ENCODE results near the gene ANK2. TPM values are rescaled to one million over a fixed set of nuclear protein-coding genes. Genes with fewer than 3 reads are reported as not detected.

The ANK2 gene
- total RNA-seq, 1 donor from 2014 or later, result 77.8 TPM

DNA sequence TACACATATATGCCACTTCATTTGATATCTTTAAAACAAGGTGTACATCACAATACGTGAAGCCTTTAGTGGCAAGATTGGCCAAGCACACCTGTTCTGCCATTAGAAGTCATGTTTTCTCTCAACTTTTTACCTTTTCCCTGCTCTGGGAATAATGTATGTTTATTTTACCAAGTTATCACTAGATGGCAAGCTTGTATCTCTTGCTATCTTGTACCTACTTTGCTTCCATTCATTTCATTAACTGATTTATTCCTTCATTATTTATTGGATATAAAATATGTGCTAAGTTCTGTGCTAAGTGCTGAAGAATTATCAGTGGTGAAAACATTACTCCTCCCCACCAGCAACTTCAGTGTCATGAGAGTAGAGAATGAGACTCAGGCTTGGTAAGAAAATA, 245.5 kb downstream of the ANK2 start:
- Histone ChIP-seq H2AFZ (ENCODE audit: low read depth, low read length) (no peak overlapping the region), H3K27me3 (ENCODE audit: insufficient read depth, low read length) (no peaks in the 10 kb centered on the region), H3K27ac (ENCODE audit: low read depth, low read length) (no peak overlapping the region), H3K9me3 (ENCODE audit: insufficient read depth, low read depth, low read length) (no peaks in the 10 kb centered on the region), H3K36me3 (ENCODE audit: insufficient read depth, low read length) (no peaks in the 10 kb centered on the region), H3K4me3 (ENCODE audit: insufficient read depth, low read depth, low read length) (no peak overlapping the region), H3K4me1 (ENCODE audit: insufficient read depth, low read length) (peaks cover 13% of the 10 kb centered on the region), H3K9ac (ENCODE audit: low read length) (no peak overlapping the region), H4K20me1 (ENCODE audit: insufficient read depth, low read length) (no peaks in the 10 kb centered on the region), H3K79me2 (ENCODE audit: insufficient read depth, low read length) (no peaks in the 10 kb centered on the region), H3K4me2 (ENCODE audit: low read length) (no peak overlapping the region)
- Mint-ChIP-seq H3K27ac (ENCODE audit: unreplicated experiment) (no peak overlapping the region), H3K36me3 (ENCODE audit: low read depth, unreplicated experiment) (peaks cover 8% of the 10 kb centered on the region), H3K27me3 (ENCODE audit: low read depth, unreplicated experiment) (no peaks in the 10 kb centered on the region), H3K4me3 (ENCODE audit: unreplicated experiment) (no peak overlapping the region), H3K9me3 (ENCODE audit: unreplicated experiment) (peaks cover 2% of the 10 kb centered on the region), H3K4me1 (ENCODE audit: low read depth, unreplicated experiment) (peaks cover 12% of the 10 kb centered on the region)
- FAIRE-seq (no peak), DNase-seq (ENCODE audit: low read depth) (no peak)
- TF ChIP-seq, protein P1, sequence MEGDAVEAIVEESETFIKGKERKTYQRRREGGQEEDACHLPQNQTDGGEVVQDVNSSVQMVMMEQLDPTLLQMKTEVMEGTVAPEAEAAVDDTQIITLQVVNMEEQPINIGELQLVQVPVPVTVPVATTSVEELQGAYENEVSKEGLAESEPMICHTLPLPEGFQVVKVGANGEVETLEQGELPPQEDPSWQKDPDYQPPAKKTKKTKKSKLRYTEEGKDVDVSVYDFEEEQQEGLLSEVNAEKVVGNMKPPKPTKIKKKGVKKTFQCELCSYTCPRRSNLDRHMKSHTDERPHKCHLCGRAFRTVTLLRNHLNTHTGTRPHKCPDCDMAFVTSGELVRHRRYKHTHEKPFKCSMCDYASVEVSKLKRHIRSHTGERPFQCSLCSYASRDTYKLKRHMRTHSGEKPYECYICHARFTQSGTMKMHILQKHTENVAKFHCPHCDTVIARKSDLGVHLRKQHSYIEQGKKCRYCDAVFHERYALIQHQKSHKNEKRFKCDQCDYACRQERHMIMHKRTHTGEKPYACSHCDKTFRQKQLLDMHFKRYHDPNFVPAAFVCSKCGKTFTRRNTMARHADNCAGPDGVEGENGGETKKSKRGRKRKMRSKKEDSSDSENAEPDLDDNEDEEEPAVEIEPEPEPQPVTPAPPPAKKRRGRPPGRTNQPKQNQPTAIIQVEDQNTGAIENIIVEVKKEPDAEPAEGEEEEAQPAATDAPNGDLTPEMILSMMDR (IDR thresholded peaks at IDR 0.05; ENCODE audit: insufficient read depth, low read depth, low read length), result no peak
- no peak for TF ChIP-seq EZH2 (IDR thresholded peaks at IDR 0.05; ENCODE audit: insufficient read depth, low read length)

DNA sequence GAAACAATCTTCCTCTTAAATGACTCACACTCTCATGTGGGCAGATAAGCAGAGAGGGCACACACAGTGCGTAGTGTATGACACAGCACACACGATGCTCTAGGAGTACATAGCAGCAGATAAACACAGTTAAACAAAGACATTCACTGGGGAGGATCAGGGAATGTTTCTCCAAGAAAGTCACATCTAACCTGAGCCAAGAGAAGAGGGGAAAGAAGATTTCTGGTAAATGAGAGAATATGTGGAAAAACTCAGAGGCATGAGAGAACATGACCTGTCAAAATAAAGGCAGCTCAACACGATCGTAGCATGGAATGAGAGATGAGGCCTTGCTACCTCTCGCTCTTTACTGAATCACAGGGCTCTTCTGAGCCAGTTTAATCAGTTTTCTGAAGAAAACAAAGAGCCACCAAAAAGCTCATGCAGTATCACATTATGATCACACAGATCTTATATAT, 251.0 kb downstream of the ANK2 start:
- Histone ChIP-seq H2AFZ (ENCODE audit: low read depth, low read length) (peak overlapping the region; percentile 25), H3K36me3 (ENCODE audit: insufficient read depth, low read length) (no peaks in the 10 kb centered on the region), H3K79me2 (ENCODE audit: insufficient read depth, low read length) (no peaks in the 10 kb centered on the region), H3K4me2 (ENCODE audit: low read length) (peak overlapping the region; percentile 4), H3K27me3 (ENCODE audit: insufficient read depth, low read length) (no peaks in the 10 kb centered on the region), H3K27ac (ENCODE audit: low read depth, low read length) (peak overlapping the region; percentile 63), H3K9ac (ENCODE audit: low read length) (peak overlapping the region; percentile 49), H3K4me3 (ENCODE audit: insufficient read depth, low read depth, low read length) (no peak overlapping the region), H3K4me1 (ENCODE audit: insufficient read depth, low read length) (peaks cover 10% of the 10 kb centered on the region), H4K20me1 (ENCODE audit: insufficient read depth, low read length) (no peaks in the 10 kb centered on the region), H3K9me3 (ENCODE audit: insufficient read depth, low read depth, low read length) (no peaks in the 10 kb centered on the region)
- Mint-ChIP-seq H3K27me3 (ENCODE audit: low read depth, unreplicated experiment) (no peaks in the 10 kb centered on the region), H3K36me3 (ENCODE audit: low read depth, unreplicated experiment) (no peaks in the 10 kb centered on the region), H3K4me3 (ENCODE audit: unreplicated experiment) (no peak overlapping the region), H3K9me3 (ENCODE audit: unreplicated experiment) (peaks cover 1% of the 10 kb centered on the region), H3K27ac (ENCODE audit: unreplicated experiment) (peak overlapping the region; percentile 72), H3K4me1 (ENCODE audit: low read depth, unreplicated experiment) (peaks cover 5% of the 10 kb centered on the region)
- TF ChIP-seq EZH2 (IDR thresholded peaks at IDR 0.05; ENCODE audit: insufficient read depth, low read length), result no peak
- TF ChIP-seq, protein P1 (IDR thresholded peaks at IDR 0.05; ENCODE audit: insufficient read depth, low read depth, low read length), result no peak
- FAIRE-seq (no peak), DNase-seq (ENCODE audit: low read depth) (peak; percentile 94)

DNA sequence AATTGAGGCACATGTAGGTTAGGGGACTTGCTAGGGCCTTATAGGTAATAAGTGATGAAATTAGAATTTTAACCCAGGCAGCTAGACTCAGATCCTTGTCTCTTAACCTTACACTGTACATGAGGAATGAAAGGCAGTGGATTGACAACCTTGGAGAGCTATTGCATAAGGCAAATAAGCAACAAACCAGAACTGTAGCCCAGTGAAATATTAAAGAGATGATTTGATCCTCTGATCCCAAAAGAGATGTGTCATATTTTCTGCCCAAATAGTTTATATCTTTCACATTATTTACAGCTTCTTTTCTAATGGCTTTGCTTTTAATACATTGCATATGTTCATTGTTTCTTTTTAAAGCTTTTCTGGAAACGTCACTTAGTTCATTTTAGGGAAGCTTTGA, 252.6 kb downstream of the ANK2 start:
- Mint-ChIP-seq H3K36me3 (ENCODE audit: low read depth, unreplicated experiment) (no peaks in the 10 kb centered on the region), H3K27ac (ENCODE audit: unreplicated experiment) (no peak overlapping the region), H3K27me3 (ENCODE audit: low read depth, unreplicated experiment) (no peaks in the 10 kb centered on the region), H3K9me3 (ENCODE audit: unreplicated experiment) (peaks cover 1% of the 10 kb centered on the region), H3K4me1 (ENCODE audit: low read depth, unreplicated experiment) (peaks cover 5% of the 10 kb centered on the region), H3K4me3 (ENCODE audit: unreplicated experiment) (no peak overlapping the region)
- H3K27me3 ChIP-seq (ENCODE audit: insufficient read depth, low read length), result no peaks in the 10 kb centered on the region
- H3K4me2 ChIP-seq (ENCODE audit: low read length), result no peak overlapping the region
- H3K4me1 ChIP-seq (ENCODE audit: insufficient read depth, low read length), result peaks cover 12% of the 10 kb centered on the region
- no peak overlapping the region for H3K9ac ChIP-seq (ENCODE audit: low read length)
- H2AFZ ChIP-seq (ENCODE audit: low read depth, low read length), result no peak overlapping the region
- TF ChIP-seq, protein P1 (IDR thresholded peaks at IDR 0.05; ENCODE audit: insufficient read depth, low read depth, low read length), result no peak
- no peak for TF ChIP-seq EZH2 (IDR thresholded peaks at IDR 0.05; ENCODE audit: insufficient read depth, low read length)
- no peak overlapping the region for H3K4me3 ChIP-seq (ENCODE audit: insufficient read depth, low read depth, low read length)
- H3K27ac ChIP-seq (ENCODE audit: low read depth, low read length), result no peak overlapping the region
- H4K20me1 ChIP-seq (ENCODE audit: insufficient read depth, low read length), result no peaks in the 10 kb centered on the region
- H3K79me2 ChIP-seq (ENCODE audit: insufficient read depth, low read length), result no peaks in the 10 kb centered on the region
- no peaks in the 10 kb centered on the region for H3K36me3 ChIP-seq (ENCODE audit: insufficient read depth, low read length)
- DNase-seq (ENCODE audit: low read depth), result no peak
- no peaks in the 10 kb centered on the region for H3K9me3 ChIP-seq (ENCODE audit: insufficient read depth, low read depth, low read length)
- FAIRE-seq, result no peak

All from astrocyte (in vitro differentiated cells and primary cell).